K562 (cell line): ENCODE results near the gene CST1. TPM values are rescaled to one million over a fixed set of nuclear protein-coding genes. Genes with fewer than 3 reads are reported as not detected.

Source experiments
- ATAC-seq: fragments of 200-7000 bp; cut with Tn5 transposase; 3 replicates; pipeline ENCODE4 v1.9.1; 2020; ENCODE audit warnings: moderate library complexity
- BruUV-seq: library from RNA; stranded (reverse); fragments of 400-500 nt; replicated peaks from 2 replicates; lab custom pipeline; 2021; lab: Mats Ljungman, UMichigan
- CTCF ChIA-PET: fragments of 300-600 bp; formaldehyde crosslinking; extraction: SDS; loops from one replicate; lab custom pipeline; 2021; ENCODE audit warnings: low intra/inter-chr PET ratio; lab: Yijun Ruan, JAX
- POLR2A ChIA-PET: fragments of 300-600, 350-650 bp; sonication (Branson Sonifier 250); formaldehyde crosslinking; extraction: SDS; loops from one replicate; lab custom pipeline; 2021; ENCODE audit warnings: antibody characterized with exemption, inconsistent platforms; lab: Yijun Ruan, JAX
- DNase-seq, 4 experiments: peaks; one replicate each; pipeline versions ENCODE4 v3.0.0 to v3.0.0-alpha.2; 2011 to 2018; ENCODE audit warnings: low spot score in 3 of 4, mixed read lengths in 3 of 4; ENCODE audit errors: extremely low read depth in 1 of 4
- FAIRE-seq: peaks from 2 replicates; lab custom pipeline; 2011; peaks lifted over from hg19 to GRCh38; lab: Jason Lieb, UNC
- H2AFZ ChIP-seq: 2 replicates; pipeline ENCODE4 v1.6.0; 2011; ENCODE audit warnings: low read depth, low read length, control low read depth, inconsistent platforms
- H3K27ac ChIP-seq: fragments of 200-600 bp; 3 replicates; pipeline ENCODE4 v1.8.0; 2011; ENCODE audit warnings: low read depth, mild to moderate bottlenecking, control low read depth, inconsistent platforms, low read length, moderate library complexity, mixed read lengths; ENCODE audit errors: extremely low read depth
- H3K27me3 ChIP-seq, 2 experiments: fragments of 300-600 bp in 1 of 2; 2 replicates in 1 of 2; 3 replicates in 1 of 2; pipeline versions ENCODE4 v1.6.0 to v1.8.0; 2011; ENCODE audit warnings: inconsistent platforms in 2 of 2, low read length in 2 of 2, mild to moderate bottlenecking in 1 of 2, mixed read lengths in 1 of 2, moderate library complexity in 1 of 2; ENCODE audit not compliant: control insufficient read depth in 2 of 2, insufficient read depth in 2 of 2
- H3K36me3 ChIP-seq: fragments of 300-600 bp; 3 replicates; pipeline ENCODE4 v1.8.0; 2011; ENCODE audit warnings: mild to moderate bottlenecking, low read length, inconsistent platforms; ENCODE audit not compliant: control insufficient read depth, insufficient read depth
- H3K4me1 ChIP-seq, 2 experiments: fragments of 200-600 bp in 1 of 2; replicated peaks in 1 of 2; 2 replicates in 1 of 2; 3 replicates in 1 of 2; pipeline versions ENCODE4 v1.5.1 to v1.8.0; 2011; ENCODE audit warnings: inconsistent platforms in 2 of 2, low read length in 2 of 2, mild to moderate bottlenecking in 1 of 2, mixed read lengths in 1 of 2, moderate library complexity in 1 of 2; ENCODE audit not compliant: control insufficient read depth in 2 of 2, insufficient read depth in 2 of 2
- H3K4me2 ChIP-seq: 2 replicates; pipeline ENCODE4 v1.6.1; 2011; ENCODE audit warnings: low read length, control low read depth, inconsistent platforms, mixed read lengths; ENCODE audit not compliant: insufficient read depth
- H3K4me3 ChIP-seq: fragments of 200-600 bp; sonication (generic), shearing (Covaris generic); 2 replicates; pipeline ENCODE4 v1.5.1; 2016; ENCODE audit warnings: control low read depth, inconsistent platforms
- H3K79me2 ChIP-seq: fragments of 200-600 bp; 3 replicates; pipeline ENCODE4 v1.8.0; 2011; ENCODE audit warnings: low read length, inconsistent platforms; ENCODE audit not compliant: control insufficient read depth, insufficient read depth
- H3K9ac ChIP-seq, 2 experiments: 2 replicates each; pipeline versions ENCODE4 v1.6.0 to v1.6.1; 2011; ENCODE audit warnings: low read depth in 2 of 2, low read length in 2 of 2, control low read depth in 1 of 2, inconsistent platforms in 1 of 2, mild to moderate bottlenecking in 1 of 2, mixed read lengths in 1 of 2; ENCODE audit not compliant: insufficient read depth in 1 of 2
- H3K9me1 ChIP-seq: one replicate; pipeline ENCODE4 v1.6.0; 2011; ENCODE audit warnings: inconsistent platforms, mild to moderate bottlenecking, low read length, moderate library complexity; ENCODE audit not compliant: control insufficient read depth, insufficient read depth
- H3K9me3 ChIP-seq: replicated peaks from 2 replicates; pipeline ENCODE4 v1.5.1; 2011; ENCODE audit warnings: low read depth, low read length, inconsistent platforms; ENCODE audit not compliant: control insufficient read depth, insufficient read depth
- H4K20me1 ChIP-seq: replicated peaks from 2 replicates; pipeline ENCODE4 v1.6.1; 2011; ENCODE audit warnings: low read length, inconsistent platforms, mixed read lengths; ENCODE audit not compliant: control insufficient read depth, insufficient read depth
- CAMTA2 ChIP-seq: fragments of 250-450 bp; sonication (Bioruptor Pico); conservative IDR thresholded peaks from 2 replicates; pipeline ENCODE4 v1.5.1; 2022
- CBX3 ChIP-seq, 2 experiments: IDR thresholded peaks; 1 replicate in 1 of 2; 2 replicates in 1 of 2; pipeline ENCODE4 v1.6.1; 2012; ENCODE audit warnings: inconsistent platforms in 2 of 2, low read length in 2 of 2, borderline replicate concordance in 1 of 2, control low read depth in 1 of 2
- ETV5 ChIP-seq: sonication (generic); formaldehyde crosslinking; IDR thresholded peaks from 2 replicates; pipeline ENCODE4 v1.4.0; 2020; ENCODE audit warnings: low read depth, mild to moderate bottlenecking, missing genetic modification reagents
- RCOR1 ChIP-seq, 2 experiments: IDR thresholded peaks; 2 replicates each; pipeline ENCODE4 v1.6.1; 2012; ENCODE audit warnings: low read depth in 2 of 2, low read length in 2 of 2, borderline replicate concordance in 1 of 2, improper control_type of control experiment in 1 of 2
- SPI1 ChIP-seq: IDR thresholded peaks from 2 replicates; pipeline ENCODE4 v1.6.1; 2011; ENCODE audit warnings: low read depth, low read length, control low read depth, borderline replicate concordance
- ZKSCAN8 ChIP-seq: fragments of 200-800 bp; sonication (Bioruptor generic); IDR thresholded peaks from 2 replicates; pipeline ENCODE4 v1.6.1; 2016; ENCODE audit warnings: missing genetic modification characterization, missing compliant biosample characterization
- WGBS: fragments of 100-300 bp; shearing (Covaris generic); methylation state at CpG from one replicate; pipeline ENCODE4 v1.1.6; 2016; ENCODE audit warnings: low coverage, mixed read lengths; ENCODE audit not compliant: insufficient coverage; ENCODE audit errors: missing lambda C conversion rate; 5-methylcytosine and 5-hydroxymethylcytosine counted together
- in situ Hi-C: fragments of 300-500 bp; cut with MboI; formaldehyde crosslinking; loops from 4 replicates; pipeline ENCODE4 v1.15.0; 2018; ENCODE audit warnings: inconsistent platforms, mixed read lengths
- intact Hi-C: fragments of 100-400 bp; cut with micrococcal nuclease; formaldehyde crosslinking; loops from 2 replicates; pipeline ENCODE4 v1.14.2; 2022
- polyA plus RNA-seq, 8 experiments: library from polyadenylated mRNA; depleted of rRNA in 4 of 8; stranded (reverse) in 5 of 8; unstranded in 3 of 8; fragments of >200 nt; fragmentation: Nextera tagmentation in 2 of 8; fragmentation: Illumina TruSeq in 1 of 8; extraction: Ambion mirVana in 2 of 8; extraction: Trizol in 1 of 8; gene quantifications; 2 replicates each; pipeline versions ENCODE4 v1.2.1 to v1.2.3, GENCODE V29; 2011 to 2014; ENCODE audit warnings: inconsistent platforms in 1 of 8, missing spikeins in 1 of 8
- total RNA-seq, 7 experiments: library from RNA; depleted of rRNA in 6 of 7; stranded (reverse); fragments of >200 nt in 6 of 7; fragmentation: Illumina TruSeq in 2 of 7; extraction: Trizol in 2 of 7; gene quantifications; 2 replicates each; pipeline versions ENCODE4 v1.2.1 to v1.2.3, GENCODE V29; 2011 to 2021; ENCODE audit warnings: low replicate concordance in 1 of 7

Gene CST1
- total and polyA plus RNA-seq, 9 of the 15 experiments (the other 6 are each of a cell fraction or from before 2014, with no cell fraction given): not detected

DNA sequence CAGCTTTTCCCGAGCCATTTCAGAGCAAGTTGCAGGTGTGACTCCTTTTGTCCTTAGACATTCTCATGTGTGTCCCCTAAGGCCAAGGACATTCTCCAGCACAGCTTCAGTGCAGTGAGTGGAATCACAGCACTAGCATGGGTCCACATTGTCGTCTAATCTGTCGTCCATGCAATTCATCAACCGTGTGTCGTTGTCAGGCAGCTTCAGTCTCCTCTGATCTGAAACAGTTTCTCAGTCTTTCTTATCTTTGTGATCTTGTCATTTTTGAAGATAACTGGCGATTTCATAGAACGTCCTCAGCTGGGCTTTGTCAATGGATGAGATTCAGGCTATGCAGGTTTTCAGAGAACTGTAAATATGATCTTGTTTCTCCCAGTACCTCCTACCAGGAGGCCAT lies 44.1 kb upstream of the CST1 start:
- no peak for ATAC-seq
- Histone ChIP-seq H4K20me1 (no peaks in the 10 kb centered on the region), H3K9me1 (no peaks in the 10 kb centered on the region), H3K36me3 (no peaks in the 10 kb centered on the region), H3K27me3 (no peaks in the 10 kb centered on the region), H3K4me2 (no peak overlapping the region), H3K4me3 (no peak overlapping the region), H3K4me1 (no peaks in the 10 kb centered on the region), H3K9ac (no peak overlapping the region), H3K79me2 (no peaks in the 10 kb centered on the region), H3K27ac (no peak overlapping the region), H2AFZ (no peak overlapping the region)
- intact Hi-C loops: no loop called here
- WGBS: 0% methylated on average over 6 of the region's 7 CpGs
- ChIA-PET POLR2A (no interaction called here), CTCF (no interaction called here)
- BruUV-seq: no TSS peak
- FAIRE-seq: no peak
- TF ChIP-seq CAMTA2: no peak
- TF ChIP-seq CBX3 (IDR thresholded peaks at IDR 0.05; ENCODE audit: borderline replicate concordance in 1 of 2, low read length in 2 of 2): no peak
- TF ChIP-seq ZKSCAN8 (CRISPR knock-in tag): no peak
- TF ChIP-seq ETV5 (CRISPR knock-in tag): no peak
- TF ChIP-seq RCOR1 (IDR thresholded peaks at IDR 0.05; ENCODE audit: borderline replicate concordance in 1 of 2, low read depth in 2 of 2, low read length in 2 of 2): no peak
- no peak for TF ChIP-seq SPI1
- TF ChIP-seq, all 486 proteins: peak for 0
- in situ Hi-C loops: no loop called here
- DNase-seq: no peak
- no peaks in the 10 kb centered on the region for H3K9me3 ChIP-seq

DNA sequence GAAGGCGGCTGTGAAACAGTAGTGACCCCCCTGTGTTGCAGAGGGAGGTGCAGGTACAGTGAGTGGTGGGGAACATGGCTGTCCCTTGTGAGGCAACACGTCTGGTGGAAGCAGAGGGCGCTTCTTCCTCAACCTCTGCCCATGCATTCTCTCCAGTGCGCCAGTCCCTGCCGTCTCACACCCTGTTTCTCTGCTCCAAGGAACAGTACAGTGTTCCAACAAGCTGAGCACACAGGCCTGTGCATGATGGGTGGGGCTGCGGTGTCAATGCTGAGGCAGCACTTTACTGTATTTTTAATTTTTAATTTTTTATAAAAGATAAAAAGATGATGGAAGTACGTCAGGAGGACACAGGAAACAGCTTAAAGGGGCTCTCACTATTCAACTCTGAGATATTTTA lies 43.3 kb upstream of the CST1 start:
- Histone ChIP-seq H3K4me1 (no peaks in the 10 kb centered on the region), H2AFZ (no peak overlapping the region), H3K9me1 (no peaks in the 10 kb centered on the region), H3K79me2 (no peaks in the 10 kb centered on the region), H3K9ac (no peak overlapping the region), H3K27me3 (no peaks in the 10 kb centered on the region), H3K4me2 (no peak overlapping the region), H4K20me1 (no peaks in the 10 kb centered on the region), H3K27ac (no peak overlapping the region), H3K4me3 (no peak overlapping the region), H3K9me3 (no peaks in the 10 kb centered on the region), H3K36me3 (no peaks in the 10 kb centered on the region)
- no TSS peak for BruUV-seq
- WGBS: 0% methylated on average over 4 of the region's 7 CpGs
- TF ChIP-seq ZKSCAN8 (CRISPR knock-in tag) (no peak), CAMTA2 (no peak)
- FAIRE-seq (no peak), ATAC-seq (no peak), DNase-seq (no peak)
- ChIA-PET CTCF (no interaction called here), POLR2A (no interaction called here)
- in situ Hi-C loops (no loop called here), intact Hi-C loops (no loop called here)
